ENCODE data around the gene MCC.

Gene MCC

GRCh38 chr5:113302120-113302519, 186.1 kb downstream of the MCC start:
- DNase-seq: no peak

DNA sequence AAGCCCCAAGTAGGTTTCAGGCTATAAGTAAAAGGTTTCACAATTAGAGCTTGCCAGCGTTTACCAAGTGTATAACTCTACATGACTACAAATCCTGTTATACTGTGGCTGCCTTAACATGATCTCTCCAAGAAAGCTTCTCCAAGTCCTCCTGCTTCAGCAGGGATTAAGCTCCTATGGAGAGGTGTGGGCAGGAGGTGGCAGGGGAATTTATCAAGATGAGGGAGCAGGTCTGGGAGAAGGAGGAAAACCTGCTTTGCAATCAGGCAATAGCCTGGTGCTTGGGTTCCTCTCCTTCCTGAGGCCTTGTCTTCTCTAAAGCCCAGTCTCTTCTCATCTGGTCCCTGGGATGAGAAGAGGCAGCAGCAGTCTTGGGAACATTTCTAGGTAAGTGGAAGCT, 188.7 kb downstream of the MCC start:
- no peak for DNase-seq

- no peak for DNase-seq
Measured at GRCh38 chr5:113296676-113297075, 191.6 kb downstream of the MCC start.

DNA sequence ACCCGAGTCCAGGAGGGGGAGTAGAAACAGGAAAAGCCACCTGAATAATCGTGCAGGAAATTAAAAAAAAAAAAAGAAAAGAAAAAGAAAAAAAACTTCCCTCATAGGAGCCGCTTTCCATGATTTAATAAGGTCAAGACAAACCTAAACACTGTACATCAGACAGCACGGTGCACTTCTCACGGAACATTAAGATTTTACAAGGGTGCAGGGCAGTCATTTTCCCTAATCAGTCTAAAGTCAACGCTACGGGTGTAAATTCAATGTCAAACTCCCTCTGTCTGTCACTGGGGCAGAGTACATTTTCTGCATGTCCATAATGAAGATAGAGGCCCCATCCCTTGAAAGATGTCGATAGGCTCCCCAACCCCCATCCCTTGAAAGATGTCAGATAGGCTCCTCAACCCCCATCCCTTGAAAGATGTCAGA, 193.1 kb downstream of the MCC start:
- no peak for DNase-seq

- peak; percentile 80 for DNase-seq
Measured at GRCh38 chr5:113294311-113295110, 193.7 kb downstream of the MCC start.

DNA sequence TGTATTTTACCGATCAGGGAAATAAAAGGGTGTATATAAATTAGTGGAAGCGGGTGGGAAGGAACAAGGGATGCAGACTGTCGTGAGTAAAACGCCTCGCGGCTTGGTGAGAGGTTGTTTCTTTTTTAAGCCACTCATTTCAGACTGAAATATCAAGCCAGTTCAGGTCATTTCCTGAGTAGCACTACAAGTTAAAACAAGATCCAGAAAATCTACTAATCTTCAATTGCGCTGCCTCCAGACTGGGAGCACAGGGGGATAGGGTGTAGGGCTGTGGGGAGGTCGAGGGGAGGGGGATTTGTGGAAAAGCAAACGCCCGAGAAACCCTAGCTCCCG, 194.3 kb downstream of the MCC start:
- no peak for DNase-seq

DNA sequence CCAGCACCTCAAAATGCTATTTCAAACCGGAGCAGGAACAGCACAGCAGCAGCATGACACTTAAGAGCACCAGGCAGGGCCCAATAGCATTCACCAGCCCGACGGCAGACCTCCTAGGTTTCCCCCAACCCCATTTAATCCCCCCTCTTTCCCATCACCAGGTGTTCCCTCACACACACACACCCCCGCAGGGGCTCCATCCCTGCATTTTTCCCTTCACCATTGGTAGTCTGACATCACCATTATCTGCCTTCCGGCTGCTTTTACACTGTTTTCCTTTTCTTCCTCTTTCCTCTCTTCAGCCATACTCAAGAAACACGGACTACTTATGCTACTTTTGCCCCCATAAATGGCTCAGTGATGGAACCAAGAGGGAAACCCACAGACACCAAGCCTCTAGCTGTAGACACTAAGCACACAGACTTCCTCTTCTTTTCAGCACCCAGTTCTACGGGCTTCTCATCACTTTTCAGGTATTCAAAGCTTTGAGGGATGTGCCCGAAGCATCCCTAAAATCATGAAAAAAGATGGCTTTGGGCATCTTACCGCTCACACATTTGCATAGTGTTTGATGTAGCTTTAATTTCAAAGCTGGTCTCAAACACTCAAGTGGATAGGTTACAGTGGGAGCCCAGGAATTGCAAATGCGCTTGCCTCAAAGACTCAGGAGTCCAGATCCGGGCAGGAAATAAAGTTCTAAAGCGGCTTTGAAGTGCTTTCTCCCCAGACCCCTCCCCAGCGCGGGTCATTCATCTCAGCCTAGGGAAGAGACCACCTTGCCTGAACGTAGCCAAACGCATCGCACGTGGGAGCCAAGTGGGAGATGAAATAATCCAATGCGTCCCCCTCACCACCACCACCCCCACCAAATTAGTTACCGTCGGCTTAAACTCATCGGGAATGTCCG, 194.9 kb downstream of the MCC start:
- peak; percentile 58 for DNase-seq

DNA sequence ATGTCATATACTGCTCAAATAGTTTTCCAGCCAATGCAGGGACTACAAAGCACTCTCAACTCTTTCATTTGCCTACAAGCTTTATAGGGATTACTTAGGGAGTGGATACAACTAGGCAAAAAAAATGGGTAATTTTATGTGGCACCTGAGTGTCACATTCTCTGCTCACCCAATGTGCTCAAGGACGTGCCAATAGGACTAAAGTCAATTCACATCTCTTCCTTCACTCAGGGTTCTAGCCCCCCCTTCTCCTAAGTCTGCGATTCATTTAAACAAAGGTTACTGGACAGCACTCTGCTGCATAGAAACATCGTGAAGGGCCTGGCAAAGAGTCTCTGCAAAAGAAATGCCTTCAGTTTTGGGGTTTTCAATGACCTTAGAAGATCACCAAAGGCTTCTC, 195.8 kb downstream of the MCC start:
- no peak for DNase-seq

DNA sequence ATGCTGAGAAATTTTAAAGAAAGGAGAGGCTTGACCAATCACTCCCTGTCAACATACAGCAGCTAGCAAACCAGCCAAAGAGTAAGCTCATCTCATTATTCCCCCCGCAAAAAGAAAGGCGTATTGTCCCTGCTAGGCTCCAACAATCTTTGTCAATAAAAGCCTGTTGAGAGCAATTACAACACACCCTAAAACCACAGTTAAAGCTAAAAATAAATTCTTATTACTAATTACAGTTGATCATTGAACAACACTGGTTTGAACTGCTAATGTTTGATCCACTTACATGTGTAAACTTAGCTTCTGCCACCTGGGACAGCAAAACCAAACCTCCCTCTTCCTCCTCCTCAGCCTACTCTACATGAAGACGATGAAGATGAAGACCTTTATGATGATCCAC, 204.7 kb downstream of the MCC start:
- DNase-seq: no peak

- DNase-seq: peak; percentile 27
Measured at GRCh38 chr5:113282472-113282871, 205.8 kb downstream of the MCC start.

DNA sequence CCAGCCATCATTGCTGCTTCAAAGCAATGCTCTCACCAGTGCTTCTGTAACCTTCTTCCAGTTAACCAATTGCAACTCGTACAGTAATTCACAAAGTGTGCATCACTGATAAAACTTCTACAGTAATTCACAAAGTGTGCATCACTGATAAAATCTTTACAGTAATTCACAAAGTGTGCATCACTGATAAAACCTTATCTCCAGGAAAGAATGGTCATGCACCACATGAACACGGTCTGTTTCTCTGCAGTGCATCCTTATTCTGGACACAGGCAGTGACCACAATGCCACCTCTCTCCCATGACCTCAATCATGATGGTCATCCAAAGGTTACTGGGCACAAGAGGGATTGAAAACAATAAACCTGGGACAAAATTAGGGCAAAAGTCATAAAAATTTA, 207.1 kb downstream of the MCC start:
- DNase-seq: no peak

DNA sequence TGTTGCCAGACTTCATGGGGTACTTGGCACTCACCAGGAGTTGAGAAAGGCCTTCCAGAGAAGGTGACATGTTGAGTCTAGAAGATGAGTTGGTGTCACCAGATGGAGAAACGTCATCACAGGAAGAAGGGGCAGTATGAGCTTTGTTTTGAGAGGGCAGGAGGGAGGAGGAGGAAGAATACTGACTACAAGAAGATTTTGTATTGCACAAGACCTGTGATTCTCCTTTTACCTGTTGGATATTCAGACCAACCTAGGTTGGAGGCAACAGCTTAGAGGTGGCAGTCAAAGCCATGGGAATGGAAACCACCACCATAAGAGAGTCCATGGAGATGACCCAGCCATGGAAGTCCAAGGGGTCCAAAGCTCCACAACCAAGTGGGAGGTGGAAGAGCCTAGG, 207.7 kb downstream of the MCC start:
- no peak for DNase-seq

DNA sequence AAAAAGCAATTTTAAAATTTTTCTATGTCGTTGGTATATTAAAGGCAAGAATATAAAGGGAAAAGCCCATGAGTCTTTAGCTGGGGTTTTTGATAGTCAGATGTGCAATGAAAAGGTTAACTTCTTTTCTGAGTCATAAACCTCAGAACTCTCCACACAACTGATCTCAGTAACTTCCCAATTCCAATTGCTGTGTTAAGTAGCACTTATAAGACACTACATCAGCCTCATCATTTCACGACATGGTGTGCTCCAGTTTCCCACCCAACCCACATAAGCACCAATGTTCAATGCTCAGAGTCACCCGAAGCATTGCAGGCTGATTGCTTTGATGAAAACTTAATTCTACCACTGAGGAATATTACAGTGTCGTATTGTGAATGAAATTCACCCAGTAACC, 209.3 kb downstream of the MCC start:
- no peak for DNase-seq

GRCh38 chr5:113276493-113276892, 211.8 kb downstream of the MCC start:
- DNase-seq: no peak

DNA sequence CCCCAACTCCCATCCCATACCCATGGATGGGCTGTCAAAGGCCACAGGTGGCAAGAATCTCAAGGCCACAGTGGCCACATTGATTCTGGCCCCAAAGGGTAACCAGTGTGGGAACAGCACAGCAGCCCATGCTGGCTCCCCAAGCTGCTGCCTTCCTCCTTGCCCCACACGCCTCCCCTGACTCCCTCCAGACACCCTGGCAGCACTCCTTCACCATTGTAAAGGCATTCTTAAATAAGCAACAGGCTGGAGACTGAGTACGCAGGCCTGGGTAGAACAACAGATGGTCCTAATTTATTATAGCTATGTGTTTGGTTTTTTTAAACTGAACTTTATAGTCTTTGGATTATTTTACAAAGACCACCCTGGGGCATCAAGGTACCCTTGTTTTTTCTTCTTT, 212.3 kb downstream of the MCC start:
- peak; percentile 20 for DNase-seq

- DNase-seq: no peak
Measured at GRCh38 chr5:113274836-113275414, 213.3 kb downstream of the MCC start.

DNA sequence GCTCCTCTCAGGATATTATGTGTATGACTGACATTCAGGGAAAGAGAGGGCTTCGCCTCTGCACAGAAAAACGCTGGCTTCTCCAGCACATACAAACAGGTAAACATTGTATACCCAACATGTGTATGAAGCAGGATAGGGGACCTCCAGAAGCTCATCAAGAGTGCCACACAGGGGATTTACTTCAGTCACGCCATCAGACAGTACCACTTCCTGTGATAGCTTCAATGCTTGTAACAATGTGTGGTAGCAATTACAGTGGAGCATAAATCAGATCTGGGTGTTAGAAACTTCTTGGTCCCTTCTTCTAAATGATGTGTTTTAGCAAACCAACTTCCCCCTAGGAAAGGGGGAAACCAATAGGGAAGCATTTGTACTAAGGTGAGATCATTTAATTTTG, 214.3 kb downstream of the MCC start:
- DNase-seq: no peak

DNA sequence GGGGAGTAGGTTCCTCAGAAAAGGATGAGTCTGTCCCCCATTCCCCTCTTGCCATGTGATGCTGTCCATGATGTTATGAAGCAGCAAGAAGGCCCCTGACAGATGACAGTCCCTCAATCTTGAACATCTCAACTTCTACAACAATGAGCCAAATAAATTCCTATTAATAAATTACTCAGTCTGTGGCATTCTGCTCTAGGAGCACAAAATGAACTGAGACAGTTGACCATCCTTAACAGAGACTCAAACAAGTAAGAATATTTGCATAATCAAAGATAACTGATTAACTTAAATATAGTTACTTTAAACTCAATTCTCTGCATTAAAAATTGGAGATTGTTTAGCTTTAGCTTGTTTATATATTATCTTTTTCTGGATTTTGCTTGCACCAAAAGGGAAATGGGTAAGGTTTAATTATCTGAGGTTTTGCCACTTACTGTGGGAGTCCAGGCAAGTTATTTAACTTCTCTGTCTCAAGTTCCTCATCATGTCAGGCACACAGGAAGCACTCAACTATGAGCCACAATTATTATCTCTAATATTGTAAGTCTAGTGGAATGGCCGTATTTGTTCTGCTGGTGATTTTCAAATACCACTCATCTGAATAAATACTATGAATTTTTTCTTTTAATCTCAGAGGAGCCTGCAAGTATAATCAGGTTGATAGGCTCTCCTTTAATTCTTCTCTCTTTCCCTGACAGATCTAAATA, 216.4 kb downstream of the MCC start:
- no peak for DNase-seq

- no peak for DNase-seq
Measured at GRCh38 chr5:113271015-113271414, 217.2 kb downstream of the MCC start.

DNA sequence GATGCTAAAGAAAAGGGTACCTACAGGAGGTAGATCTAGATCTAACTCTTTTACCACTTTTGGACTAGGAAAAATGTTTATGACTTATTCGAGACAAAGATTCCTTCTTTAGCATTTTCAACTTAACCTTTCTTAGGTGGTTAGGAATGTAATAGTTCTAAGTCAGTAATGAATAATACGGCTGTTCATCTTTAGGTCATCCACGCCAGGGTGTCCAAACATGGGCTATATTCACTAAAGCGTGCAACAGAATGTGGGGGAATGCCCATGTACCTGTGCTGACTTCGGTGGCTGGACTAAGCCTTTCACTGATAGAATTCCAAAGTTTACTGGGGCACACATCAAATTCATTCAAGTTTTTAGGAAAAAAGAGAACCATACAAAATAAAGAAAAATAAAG, 218.2 kb downstream of the MCC start:
- DNase-seq: no peak

GRCh38 chr5:113269023-113269997, 218.9 kb downstream of the MCC start:
- no peak for DNase-seq

- no peak for DNase-seq
Measured at GRCh38 chr5:113268232-113268631, 220.0 kb downstream of the MCC start.
